Activated T-helper 9 cell treated with anti-CD3 and anti-CD28 coated beads, Interleukin-2, amount 50 U/mL, for 16 hours (primary cell): ENCODE results near the gene WNT11.

Experiments used
- DNase-seq: peaks from one replicate; pipeline ENCODE4 v3.0.0-alpha.2; 2020; ENCODE audit warnings: low read depth

Gene WNT11

DNA sequence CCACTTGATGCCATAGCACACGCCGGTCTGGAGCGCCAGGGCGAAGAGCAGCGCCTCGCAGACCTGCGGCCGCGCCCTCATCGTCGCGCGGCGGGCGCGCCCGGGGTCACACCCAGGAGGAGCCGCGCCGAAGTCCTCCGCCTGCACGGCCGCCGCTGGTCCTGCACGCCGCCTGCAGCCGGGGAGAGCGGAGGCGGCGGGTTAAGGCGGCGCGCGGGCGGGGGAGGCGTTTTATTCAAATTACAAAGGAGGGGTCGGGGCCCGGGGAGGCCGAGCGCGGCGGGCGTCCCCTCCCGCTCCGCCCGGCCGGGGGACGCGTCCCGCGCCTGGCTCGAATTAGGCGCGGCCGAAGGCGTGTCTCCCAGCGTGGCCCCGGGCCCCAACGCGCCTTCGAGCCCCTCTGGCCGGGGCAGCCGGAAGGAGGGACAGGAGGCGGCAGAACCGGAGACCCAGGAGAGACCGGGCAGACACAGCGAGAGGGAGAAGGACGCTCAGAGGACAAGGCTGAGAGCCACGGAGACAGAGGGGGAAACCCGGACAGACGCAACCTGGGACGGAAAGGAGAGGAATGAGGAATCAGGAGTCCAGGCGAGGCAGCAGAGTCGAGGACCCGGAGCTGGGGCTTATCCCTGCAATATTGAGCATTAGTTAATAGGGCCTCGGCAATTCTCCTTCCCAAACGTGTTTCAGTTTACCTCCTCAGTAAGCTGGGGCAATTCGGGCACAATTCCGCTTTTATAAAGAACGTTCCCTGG, at the start of gene WNT11:
Gene WNT11, minus strand, starts transcription at position 176 of the 755 bp plus-strand sequence. Its CDS starts 95 bp downstream, at position 81.
- no peak for DNase-seq

- no peak for DNase-seq
These were observed 47.1 kb upstream of the WNT11 start for GRCh38 chr11:76253416-76253815.

GRCh38 chr11:76252631-76253070, 46.3 kb upstream of the WNT11 start:
- no peak for DNase-seq

- DNase-seq = no peak
These were observed 45.3 kb upstream of the WNT11 start for GRCh38 chr11:76251576-76251975.

- DNase-seq = no peak
These were observed 44.9 kb upstream of the WNT11 start for GRCh38 chr11:76251226-76251575.

DNA sequence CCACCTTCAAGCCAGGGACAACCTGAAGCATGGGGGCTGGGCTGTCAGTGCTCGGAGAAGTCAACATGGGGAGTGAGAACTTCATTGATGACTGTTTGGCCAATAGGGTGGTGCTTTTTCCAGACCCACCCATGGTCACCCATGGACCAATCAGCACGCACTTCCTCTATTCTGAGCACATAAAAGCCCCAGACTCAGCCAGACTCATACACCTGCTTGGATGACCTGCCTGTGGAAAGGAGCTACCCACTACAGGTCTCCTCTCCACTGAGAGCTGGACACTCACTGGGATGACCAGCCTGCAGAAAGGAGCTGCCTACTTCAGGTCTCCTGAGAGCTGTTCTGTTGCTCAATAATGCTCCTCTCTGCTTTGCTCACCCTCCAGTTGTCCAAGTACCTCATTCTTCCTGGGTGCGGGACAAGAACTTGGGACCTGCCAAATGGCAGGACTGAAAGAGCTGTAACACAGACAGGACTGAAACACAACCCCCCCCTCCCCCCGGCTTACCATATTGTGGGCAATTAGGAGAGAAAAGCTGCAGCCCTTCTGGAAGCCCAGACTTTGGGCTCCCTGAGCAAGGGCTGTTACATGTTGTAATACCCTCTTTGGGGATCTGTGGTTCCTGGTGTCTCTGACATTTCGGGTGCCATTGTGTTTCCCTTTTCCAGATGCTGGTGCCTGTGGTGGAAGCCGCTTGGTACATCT, 44.4 kb upstream of the WNT11 start:
- DNase-seq = no peak

GRCh38 chr11:76249195-76249741, 43.0 kb upstream of the WNT11 start:
- no peak for DNase-seq

DNA sequence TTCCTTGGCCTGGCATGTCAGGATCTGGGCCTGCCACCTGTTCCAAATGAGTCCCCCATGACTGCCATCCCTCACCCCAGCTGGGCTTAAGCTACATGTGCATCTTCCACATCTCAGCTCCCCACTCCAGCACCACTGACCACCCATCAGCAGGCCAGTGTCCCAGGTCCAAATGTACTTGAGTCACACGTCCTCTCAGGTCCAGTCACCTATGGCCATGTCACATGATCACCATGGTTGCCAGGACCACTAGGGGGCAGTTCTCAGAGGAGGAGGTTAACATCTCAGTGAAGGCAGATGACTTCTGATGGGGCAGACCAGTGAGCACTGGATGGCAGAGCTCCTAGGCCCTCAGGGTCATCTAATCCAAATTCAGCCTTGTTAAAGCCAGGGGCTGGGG, 41.9 kb upstream of the WNT11 start:
- no peak for DNase-seq

DNA sequence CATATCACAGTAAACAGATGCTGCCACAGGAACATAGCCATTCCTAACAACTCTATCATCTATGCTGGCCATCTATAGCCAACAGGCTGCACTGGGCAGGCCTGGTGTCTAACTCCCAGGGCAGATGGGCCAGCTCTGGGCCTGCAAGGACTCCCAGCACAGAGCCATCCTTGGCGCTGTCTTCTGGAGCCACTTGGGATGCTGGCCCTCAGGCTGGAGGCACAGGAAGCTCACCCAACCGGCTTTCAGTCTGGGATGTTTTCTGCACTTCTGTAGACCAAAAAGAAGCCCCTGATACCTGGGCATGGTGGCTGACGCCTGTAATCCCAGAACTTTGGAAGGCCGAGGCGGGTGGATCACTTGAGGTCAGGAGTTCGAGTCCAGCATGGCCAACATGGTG, 40.8 kb upstream of the WNT11 start:
- no peak for DNase-seq

DNA sequence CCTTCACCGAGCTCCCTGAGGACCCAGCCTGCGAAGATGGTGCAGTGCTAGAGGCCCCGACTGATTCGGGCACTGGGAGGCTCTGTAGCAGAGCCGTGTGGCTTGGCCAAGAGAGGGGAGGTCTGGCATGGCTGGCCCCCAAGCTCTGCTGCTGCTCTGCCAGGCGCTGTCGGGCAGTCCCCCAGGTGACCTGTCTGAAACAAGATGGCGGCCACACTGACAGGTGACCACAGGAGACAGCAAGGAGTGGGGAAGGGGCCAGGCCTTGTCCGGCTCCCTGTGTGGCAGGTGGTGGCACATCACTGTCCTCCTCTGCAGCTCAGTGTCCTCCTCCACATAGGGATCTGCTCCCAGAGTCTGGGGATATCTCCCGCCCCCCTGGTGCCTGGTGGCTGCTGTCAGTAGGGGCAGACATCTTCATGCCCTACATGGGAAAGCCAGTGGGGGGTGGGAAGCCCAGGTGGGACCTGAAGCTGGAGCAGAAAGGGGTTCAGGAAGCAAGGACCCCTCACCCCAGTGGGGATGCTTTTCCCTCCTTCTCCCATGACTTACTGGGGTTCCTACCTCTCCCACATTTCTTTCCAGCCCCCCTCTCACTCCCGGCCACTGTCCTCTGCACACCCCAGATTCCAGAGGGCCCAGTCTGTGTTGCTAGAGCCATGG, 40.1 kb upstream of the WNT11 start:
- no peak for DNase-seq

- no peak for DNase-seq
These were observed 39.4 kb upstream of the WNT11 start for GRCh38 chr11:76245720-76246119.

GRCh38 chr11:76244316-76244851, 38.1 kb upstream of the WNT11 start:
- no peak for DNase-seq

GRCh38 chr11:76243957-76244285, 37.6 kb upstream of the WNT11 start:
- no peak for DNase-seq

- DNase-seq = no peak
These were observed 37.1 kb upstream of the WNT11 start for GRCh38 chr11:76243193-76243956.

DNA sequence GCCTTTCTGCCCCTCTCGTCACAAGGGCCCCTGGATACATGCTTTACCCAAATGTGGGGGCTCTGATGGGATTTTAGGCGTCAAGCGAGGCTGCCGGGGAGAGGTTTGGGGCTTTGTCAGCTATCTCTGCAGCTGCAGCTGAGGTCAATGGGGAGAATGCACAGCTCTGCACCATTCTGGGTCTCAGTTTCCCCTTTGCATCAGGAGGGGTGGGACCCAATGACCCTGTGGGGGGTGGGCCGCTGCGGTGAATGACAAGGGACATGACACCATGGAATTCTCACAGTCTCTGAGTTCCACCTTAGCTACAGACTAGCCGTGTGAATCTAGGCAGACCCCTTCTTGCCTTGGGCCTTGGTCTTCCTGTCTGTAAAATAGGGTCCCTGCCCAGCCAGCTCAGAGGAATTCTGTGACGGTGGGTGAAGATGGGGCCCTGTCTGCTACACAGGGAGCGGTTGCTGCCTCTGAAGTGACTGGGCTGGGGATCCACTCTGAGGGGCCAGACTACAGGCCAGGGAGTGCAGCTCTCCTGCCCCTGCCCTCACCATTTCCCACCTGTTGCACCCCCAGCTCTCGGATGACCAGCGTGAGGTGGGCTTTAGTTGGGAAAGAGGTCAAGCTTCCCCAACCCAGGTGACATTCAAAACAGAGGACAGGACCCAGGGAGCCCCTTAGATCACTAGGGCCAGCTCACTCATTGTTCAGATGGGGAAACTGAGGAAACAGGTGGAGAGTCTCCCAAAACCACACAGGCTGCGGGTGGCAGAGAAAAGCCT, 35.9 kb upstream of the WNT11 start:
- no peak for DNase-seq

DNA sequence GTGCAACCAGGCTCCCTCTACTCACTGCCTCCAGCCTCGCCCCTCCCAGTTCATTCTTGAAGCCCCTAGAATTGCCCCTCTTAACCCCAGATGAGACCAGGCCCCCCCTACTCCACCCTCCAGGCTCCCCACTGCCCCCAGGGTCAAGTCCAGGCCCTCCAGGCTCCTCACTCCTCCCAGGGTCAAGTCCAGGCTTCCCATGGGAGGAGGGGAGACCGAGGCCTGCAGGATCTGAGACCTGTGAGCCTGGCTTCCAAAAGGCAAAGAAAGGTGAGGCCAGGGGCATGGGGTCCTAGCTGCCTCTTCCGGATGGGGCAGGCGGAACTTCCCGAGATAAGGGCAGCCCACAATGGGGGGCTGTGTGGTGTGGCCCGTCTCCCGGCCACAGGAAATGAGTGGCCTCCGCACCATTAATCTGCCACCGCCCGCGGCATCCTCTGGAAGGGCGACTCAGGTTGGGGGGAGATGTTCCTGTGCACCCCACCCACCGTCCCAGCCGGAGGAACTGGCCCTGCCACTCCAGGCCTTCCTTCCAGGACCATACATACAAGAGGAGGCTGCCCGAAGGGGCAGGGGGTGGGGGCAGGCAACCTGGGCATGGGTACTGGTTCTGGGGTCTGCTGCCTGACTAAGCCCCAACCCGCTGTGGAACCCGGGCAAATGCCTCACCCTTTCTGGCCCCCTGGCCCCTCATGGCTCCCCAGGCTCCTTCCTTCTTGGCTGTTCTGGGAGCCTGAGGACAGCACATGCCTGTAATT, 35.1 kb upstream of the WNT11 start:
- no peak for DNase-seq

- no peak for DNase-seq
These were observed 34.4 kb upstream of the WNT11 start for GRCh38 chr11:76240666-76241065.

DNA sequence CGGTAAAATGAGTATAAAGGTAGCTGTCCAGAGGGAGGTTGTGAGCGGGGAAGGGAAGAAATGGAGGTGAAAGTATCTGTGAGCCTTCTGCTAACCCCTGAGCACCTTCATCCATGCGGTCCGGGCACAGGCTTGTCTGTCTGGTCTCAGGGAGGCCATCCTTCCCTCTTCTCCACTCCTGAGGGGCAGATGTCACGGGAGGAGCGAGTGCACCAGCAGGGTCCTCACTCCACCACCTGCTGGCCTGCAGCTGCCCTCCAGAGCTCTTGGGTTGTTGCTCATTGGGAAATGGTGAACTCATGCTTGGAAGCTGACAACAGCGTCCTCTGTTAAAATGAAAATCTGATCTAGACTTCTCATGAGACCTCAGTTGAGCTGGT, 33.8 kb upstream of the WNT11 start:
- no peak for DNase-seq

DNA sequence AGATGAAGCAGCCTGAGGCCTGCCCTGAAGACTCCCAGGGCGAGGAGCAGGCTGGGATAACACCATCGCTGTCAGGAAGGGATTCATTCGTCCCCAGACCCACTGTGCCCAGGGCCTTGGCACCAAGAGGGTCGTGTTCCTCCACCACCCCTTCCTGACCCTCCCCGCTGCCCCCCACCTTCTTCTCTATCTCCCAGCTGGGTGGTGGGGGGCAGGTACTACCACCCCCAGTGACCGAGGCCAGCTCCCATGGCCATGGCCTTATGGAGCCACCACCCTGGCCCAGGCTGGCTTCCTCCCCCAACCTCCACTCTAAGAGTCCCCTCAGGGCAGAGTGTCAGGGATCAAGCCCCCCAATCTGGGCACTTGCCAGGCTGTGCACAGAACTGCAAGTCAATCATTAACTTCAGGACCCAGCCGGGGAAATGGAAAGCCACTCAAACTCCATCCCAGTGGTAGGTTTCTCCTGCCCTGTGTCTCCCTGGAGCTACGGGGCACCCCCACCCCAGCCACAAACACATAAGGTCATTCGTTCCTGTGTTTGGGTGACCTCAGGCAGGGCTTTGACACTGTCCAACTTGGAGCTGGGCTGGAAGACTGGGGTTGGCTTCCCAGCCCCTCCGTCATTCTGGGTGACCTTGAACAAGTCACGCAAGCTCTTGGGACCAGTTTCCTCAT, 33.3 kb upstream of the WNT11 start:
- no peak for DNase-seq

GRCh38 chr11:76238551-76238950, 32.2 kb upstream of the WNT11 start:
- DNase-seq = no peak
